RCC 7860 (cell line): ENCODE data around the gene SMIM3.
"Not testable (repeated sequence)": the region's sequence is repeated elsewhere in the genome, so short reads cannot be mapped to it uniquely, and the experiment has no call there.

Experiments
- DNase-seq: peaks from one replicate; pipeline ENCODE4 v3.0.0-alpha.2; 2015; ENCODE audit warnings: low spot score
- FAIRE-seq: peaks from 2 replicates; lab custom pipeline; 2012; peaks lifted over from hg19 to GRCh38; lab: Jason Lieb, UNC

Gene SMIM3, protein sequence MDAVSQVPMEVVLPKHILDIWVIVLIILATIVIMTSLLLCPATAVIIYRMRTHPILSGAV

DNA sequence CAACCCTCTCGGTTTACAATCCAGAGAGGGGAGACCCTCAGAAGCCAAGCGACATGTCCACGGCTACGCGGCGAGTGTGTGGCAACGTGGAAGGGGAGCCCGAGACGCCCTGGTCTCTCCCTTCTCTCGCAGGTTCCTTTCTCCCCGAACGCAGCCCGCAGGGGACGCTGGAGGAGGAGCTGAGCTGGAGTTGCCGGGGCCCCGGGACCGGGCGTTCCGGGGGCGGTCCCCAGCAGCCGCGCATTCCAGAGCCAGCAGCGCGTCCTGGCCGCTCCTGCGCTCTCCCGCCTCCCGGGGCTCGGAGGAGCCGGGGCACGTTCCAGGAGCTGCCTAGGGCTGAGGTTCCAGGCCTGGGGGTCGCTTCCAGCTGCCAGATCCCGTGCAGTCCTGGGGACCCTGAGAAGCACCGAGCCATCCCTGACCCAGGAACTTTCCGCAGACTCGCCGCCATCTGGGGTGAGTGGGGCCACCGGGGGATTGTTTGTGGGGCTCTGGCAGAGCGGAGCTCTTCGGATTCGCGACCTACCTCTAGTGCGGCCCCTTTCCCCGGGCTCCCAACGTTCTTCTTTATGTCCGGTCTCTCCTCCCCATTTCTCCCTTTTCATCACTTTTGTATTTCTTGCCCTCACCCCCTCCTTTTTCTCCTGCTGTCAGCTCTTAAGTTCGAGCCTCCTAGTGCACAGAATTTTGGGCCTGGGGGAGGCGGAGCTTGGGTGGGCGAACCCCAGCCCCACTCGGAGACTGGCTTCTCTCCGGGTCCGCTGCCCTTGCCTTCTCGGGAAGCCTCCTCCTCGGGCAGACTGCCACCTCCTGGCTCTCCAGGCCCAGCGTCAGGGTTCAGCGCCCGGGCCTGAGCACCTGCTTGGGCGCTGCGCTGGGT lies at the start of gene SMIM3:
Gene SMIM3 (plus strand): TSS at position 241 of the 880 bp plus-strand sequence. CDS start 16,684 bp downstream, outside the sequence.
- FAIRE-seq (no peak), DNase-seq (peak; percentile 53)

DNA sequence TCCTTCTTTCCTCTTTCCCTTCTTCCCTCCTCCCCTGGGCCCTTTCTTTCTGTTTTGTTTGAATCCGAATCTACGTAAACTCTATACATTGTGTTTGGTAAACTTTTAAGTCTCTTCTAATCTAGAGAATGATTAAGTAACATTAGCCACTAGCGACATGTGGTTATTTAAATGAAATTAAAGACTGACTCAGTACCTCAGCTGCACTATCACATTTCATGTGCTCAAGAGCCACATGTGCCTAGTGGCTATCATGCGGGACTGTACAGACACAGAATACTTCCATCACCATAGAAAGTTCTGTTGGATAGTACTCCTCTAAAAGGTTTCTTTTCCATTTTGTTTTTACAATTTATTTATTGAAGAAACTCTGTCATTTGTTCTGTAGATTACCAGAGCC lies 48.7 kb upstream of the SMIM3 start:
- no peak for DNase-seq
- no peak for FAIRE-seq

DNA sequence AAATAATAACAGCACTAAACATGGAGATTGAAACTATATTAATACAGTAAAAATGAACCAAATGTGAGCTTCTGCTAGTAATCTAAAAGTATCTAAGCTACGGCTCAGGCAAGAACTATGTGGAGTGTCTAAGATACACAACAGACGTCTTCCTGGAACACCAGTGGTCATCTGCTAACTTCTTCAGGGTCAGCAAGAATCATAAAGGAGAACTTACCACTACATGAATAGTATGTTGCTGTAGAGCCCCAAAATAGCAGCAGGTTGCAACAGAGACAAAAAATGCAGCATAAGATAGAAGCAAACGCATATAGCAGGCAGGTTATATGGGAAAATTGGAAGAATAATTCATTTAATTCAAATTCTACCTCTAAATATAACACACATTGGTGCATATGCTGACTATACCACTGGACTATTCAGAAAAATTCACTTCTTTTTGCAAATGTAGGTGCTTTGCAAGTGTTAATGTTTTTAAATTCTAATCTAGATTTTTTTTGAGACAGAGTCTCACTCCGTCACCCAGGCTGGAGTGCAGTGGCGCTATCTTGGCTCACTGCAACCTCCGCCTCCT lies 46.8 kb upstream of the SMIM3 start:
- FAIRE-seq (no peak), DNase-seq (no peak)

DNA sequence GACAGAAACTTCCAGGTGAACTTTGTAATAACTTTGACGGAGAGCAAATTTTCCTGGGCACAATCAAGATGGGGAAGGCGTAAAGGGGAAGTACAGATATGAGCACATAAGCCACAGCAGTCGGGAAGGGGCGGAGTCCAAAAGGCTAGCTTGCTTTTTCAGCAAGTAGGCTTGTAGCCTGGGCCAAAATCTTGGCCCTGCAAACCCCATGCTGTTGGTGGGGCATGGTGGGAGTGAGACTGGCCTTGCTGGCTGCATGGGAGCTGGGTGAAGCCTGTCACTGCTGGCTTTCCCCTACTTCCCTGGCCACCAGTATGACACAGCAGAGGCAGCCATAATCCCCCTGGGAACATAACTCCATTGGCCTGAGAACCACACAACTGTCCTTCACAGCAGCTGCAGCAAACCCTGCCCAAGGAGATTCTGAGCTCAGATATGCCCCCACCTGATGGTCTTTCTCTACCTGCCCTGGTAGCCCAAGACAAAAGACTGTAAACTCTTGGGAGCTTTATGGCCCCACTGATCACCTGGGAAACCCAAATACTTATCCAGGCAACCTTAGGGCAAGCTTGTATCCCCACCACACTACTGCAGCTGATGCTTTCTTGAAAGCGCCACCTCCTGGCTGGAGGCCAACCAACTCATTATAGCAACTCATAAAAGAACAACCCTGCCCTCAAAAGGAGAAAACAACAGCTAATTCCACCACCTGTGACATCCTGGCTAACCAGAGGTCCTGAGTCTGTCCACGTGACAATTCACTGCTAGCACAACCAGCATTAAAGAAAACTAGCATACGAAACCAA lies 43.8 kb upstream of the SMIM3 start:
- no peak for FAIRE-seq

DNA sequence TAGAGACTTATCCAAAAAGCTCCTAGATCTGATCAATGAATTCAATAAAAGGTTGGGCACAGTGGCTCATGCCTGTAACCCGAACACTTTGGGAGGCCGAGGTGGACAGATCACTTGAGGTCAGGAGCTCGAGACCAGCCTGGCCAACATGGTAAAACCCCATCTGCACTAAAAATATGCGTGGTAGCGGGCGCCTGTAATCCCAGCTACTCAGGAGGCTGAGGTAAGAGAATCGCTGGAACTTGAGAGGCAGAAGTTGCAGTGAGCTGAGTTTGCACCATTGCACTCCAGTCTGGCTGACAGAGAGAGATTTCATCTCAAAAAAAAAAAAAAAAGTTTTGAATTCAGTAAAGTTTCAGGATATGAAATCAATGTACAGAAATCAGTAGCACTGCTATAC lies 39.7 kb upstream of the SMIM3 start:
- DNase-seq, result no peak
- FAIRE-seq, result no peak

More for the DNA sequence above, 43.8 kb upstream of the SMIM3 start:
- no peak for DNase-seq

DNA sequence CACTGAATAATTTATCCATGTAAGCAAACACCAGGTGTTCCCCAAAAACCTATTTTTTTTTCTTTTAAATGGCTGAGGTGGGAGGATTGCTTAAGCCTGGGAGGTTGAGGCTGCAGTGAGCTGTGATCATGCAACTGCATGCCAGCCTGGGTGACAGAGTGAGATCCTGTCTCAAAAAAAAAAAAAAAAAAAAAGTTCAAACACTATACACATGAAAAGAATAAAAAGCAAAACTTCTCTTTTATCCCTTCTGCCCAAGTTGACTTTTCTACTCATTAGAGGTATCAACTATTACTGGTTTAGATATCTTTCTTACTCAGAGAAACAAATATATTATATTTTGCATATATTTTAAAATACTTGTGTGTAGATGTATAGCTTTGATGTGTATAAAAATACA lies 37.6 kb upstream of the SMIM3 start:
- no peak for FAIRE-seq
- DNase-seq, result no peak

DNA sequence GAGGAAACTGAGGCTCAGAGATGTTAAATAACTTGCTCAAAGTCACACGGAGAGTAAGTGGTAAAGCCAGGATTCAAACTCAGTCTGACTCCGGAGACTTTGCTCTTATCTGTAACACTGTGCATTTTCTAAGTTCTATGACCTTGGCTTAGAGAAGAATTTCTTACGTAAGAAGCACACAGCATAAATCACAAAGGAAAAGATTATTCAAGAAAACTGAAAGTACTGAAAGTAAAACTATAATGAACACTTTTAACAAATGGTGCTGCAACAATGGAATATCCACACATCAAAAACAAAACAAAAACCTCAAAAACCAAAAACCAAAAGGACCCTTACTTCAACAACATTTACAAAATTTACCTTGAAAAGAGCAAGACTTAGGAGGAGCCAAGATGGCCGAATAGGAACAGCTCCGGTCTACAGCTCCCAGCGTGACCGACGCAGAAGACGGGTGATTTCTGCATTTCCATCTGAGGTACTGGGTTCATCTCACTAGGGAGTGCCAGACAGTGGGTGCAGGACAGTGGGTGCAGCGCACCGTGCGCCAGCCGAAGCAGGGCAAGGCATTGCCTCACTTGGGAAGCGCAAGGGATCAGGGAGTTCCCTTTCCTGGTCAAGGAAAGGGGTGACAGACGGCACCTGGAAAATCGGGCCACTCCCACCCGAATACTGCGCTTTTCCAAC lies 36.0 kb upstream of the SMIM3 start:
- not testable (repeated sequence) for FAIRE-seq, DNase-seq

DNA sequence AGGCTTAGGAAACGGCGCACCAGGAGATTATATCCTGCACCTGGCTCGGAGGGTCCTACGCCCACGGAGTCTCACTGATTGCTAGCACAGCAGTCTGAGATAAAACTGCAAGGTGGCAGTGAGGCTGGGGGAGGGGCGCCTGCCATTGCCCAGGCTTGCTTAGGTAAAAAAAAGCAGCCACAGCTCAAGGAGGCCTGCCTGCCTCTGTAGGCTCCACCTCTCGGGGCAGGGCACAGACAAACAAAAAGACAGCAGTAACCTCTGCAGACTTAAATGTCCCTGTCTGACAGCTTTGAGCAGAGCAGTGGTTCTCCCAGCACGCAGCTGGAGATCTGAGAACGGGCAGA lies 35.4 kb upstream of the SMIM3 start:
- not testable (repeated sequence) for FAIRE-seq

DNA sequence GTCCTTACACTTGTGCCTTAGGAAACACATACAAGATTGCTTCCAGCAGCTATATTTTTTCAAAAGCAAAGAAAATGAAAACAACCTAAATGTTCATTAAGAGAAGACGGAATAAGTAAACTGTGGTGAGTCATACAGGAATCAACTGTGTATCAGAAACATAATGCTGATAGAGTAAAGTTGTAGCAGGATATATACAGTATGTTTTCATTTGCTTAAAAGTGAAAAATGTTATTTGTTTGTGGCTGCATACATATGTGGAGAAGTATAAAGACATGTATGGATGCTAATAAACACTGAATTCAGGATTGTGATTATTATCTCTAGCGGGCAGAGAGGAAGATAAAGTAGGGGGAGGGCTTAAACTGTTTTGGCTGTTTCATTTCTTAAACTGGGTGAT lies 28.1 kb upstream of the SMIM3 start:
- no peak for DNase-seq
- FAIRE-seq, result no peak

More for the DNA sequence above, 35.4 kb upstream of the SMIM3 start:
- DNase-seq, result not testable (repeated sequence)

DNA sequence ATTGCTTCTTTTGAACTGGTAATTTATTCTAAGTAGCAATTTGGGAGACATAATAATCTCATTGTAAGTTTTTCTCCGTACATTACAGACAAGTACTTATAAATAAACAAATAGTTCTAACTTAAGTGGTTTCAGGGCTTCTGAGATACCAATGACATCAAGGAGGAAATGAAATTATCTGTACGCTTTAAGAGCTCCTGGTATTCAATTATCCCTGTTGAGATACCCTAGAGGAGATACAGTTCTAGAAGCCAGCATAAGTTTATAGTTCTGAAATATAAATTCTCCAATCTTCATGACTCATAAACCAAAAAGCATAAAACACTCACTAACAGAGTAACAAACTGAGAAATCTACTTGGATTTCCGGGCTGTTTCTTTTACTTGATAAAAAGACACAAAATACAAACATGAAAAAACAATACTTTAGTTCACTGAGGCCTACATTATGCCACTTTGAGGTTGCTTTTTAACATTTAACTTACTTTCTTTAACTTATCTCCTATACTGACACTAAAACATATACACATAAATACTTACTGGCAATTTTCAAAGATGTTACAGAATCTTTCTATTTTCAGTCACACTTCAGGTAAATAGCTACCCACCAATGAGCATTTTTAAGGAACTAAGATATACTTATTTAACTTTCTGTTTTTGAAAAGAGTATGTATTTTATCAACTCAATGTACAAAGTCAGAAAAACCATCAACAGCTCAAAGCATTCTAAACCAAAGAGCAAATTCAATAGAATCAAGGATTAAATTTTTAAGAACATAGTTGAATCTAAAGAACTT lies 27.3 kb upstream of the SMIM3 start:
- DNase-seq (no peak), FAIRE-seq (no peak)

DNA sequence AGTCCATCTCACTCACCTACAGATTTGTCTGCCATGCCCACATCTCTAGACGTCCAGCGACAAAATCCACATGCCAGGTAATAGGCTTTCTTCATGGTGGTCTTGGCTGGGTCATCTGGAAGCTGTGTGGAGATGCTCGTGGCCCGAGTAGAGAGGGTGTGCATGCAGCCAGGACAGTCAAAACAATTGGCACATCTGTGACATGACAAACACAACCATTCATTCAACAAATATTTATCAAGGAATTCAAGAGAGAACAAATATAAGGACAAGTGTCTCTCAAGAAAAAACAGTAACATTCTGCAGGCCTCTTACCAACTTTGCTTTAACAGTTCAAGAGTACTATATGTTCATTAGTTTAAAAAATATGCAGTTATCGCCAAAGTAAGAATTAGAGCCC lies 25.1 kb upstream of the SMIM3 start:
- FAIRE-seq (no peak), DNase-seq (no peak)

DNA sequence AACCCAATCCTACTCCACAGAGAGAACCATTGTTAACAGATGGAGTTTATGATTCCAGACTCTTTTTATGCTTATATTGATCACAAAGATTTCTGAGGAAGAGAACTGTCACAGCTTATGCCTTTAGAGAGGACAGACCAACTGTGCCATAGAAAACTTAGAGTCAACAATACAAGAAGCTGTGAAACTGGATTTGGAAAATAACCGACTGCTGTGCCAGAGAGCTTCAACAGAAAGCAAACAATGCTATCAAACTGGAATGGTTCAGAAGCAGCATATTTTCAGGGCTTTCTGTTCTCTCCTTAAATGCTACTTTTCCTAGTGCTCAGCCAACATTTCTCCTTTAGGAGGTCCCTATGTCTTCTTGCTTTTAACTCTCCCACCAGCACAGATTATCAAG lies 24.7 kb upstream of the SMIM3 start:
- FAIRE-seq (no peak), DNase-seq (no peak)

DNA sequence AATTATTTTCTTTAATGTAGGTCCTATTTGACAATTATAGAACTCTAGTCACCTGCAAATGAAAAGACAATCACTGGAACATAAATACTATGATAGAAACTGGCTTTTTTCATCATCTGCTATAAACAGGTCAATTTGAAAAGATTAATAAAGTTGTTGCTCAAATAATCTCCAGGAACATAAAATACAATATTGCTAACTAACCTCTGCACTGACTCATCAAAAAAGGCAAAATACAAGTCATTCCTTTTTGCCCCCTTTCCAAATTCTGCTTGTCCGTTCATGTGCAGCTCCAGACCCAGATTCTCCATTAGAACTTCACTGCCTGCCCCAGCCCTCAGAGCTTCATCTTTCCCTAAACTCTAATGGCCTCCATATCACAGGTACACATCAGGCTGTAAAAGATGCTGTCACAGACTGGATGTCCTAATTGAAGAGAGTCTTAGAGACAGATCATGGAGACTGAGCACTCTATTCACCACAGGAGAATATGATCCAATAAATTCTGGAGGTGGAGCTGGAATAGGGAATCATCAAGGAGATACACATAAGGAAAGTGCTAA lies 21.4 kb upstream of the SMIM3 start:
- FAIRE-seq (no peak), DNase-seq (no peak)

DNA sequence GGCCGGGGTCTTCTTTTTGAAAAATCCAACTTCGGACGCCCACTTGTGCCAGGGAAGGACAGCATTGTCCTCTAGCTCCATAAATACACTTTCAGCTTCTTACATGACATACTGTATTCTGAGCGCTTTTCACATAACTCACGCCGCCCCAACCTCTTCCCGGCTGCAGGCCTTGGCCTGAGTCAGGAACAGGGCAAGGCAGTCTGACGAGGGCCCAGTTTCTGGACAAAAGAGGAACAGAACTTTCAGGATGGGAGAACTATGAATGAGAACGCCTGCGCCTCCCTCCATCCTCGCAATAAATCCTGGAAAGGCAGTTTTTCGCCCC lies 20.4 kb upstream of the SMIM3 start:
- no peak for DNase-seq
- FAIRE-seq, result no peak

DNA sequence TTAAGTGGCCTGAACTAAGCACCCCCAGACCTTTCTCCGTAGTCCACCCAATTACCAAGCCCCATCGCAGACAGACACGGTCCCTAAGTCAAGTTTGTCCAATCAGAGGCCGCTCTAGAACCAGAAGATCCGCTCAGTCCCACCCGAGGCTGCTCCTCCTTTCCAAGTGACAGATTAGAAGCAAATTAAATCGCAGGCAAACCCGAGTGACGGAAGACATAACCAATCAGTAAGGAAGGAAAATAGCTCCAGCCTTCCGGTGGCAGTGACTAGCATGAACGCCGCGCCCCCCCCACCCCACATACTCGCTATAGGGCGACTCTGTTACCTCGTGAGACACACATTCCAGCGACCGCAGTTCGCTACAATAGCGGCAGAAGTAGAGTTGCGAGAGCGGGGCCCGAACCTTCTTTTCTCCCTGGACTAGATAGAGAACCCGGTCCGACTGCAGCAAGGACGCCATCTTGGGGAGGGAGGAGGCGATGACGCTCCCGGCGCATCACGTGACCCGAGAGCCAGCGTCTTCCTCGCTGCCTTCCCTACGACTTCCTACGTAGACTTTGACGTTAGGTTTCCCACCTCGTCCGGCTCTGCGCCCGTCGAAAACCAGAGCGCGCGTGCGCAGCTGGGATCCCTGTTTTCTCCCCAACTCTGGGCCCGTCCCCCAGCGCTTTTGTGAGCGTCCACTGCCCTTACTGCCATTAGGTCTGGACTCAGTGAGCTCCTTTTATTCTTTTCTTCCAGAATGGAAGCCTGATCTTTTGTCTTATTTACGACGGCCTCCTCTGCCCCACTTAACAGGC lies 19.8 kb upstream of the SMIM3 start, which contains the start of gene DCTN4:
Gene DCTN4 (minus strand): TSS at position 487 of the 803 bp plus-strand sequence. CDS start 24 bp downstream, at position 463.
- peak; percentile 92 for FAIRE-seq

DNA sequence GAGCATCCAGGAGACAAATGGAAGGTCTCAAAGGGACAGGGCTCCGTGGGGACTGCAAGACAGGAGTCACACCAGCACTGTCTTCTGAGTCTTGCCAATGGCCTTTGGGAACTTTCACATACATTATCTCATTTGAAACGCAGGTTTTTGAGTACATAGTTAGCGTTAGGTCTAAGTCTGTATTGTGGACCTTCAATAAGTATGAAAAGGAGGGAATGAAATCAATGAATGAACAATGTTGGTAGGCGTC lies 19.3 kb upstream of the SMIM3 start:
- no peak for DNase-seq
- FAIRE-seq, result no peak

More for the DNA sequence above, 19.8 kb upstream of the SMIM3 start, which contains the start of gene DCTN4:
- peak; percentile 99 for DNase-seq

DNA sequence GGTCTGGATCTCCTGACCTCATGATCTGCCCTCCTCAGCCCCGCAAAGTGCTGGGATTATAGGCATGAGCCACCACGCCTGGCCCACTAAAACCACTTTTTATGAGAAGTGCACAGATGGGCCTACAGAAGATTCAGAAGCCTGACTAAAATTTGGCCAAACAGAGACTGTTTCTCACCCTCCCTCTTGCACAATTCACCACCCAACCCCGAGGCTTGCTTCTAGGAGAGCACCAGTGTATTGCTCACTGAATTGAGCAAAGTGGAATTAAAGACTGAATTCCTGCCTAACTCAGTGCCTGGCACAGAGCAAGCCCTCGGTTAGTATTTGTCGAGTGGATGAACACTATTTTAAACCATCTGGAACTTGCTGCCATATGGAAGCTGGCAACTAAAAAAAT lies 16.3 kb upstream of the SMIM3 start:
- FAIRE-seq, result no peak

DNA sequence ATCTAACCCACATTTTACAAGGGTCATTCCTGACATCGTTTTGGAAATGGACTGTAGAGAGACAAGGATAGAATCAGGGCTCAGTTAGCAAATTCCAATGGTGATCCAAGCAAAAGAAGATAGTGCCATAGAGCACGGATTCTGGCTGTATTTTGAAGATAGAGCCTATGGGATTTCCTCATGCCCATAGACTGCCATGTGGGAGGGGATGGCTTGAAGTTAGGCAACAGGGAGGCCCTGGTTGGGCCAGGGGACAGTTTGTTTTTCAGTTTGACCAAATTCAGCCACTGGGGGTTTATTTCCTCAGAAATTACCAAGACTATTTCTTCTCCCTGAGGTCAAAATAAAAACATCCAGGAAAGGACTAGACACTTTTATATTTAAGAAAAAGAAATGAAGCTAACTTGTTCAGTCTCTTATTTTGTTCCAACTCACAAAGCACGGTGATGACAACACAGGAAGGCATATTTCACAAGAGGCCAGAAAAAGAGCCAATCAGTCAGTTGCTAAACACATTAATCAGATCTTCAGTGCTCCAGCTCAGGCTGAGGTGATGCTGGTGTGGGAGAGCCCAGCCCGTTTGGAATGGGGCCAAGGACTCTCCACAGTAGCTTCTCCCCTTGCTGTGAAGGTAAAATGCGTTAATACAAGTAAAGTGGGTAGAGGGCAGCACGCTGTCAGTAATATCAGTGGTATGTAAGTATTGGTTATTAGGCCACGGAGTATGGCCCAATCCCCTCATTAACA lies 15.4 kb upstream of the SMIM3 start:
- DNase-seq (peak; percentile 86), FAIRE-seq (peak; percentile 87)

More for the DNA sequence above, 16.3 kb upstream of the SMIM3 start:
- no peak for DNase-seq
